ENCODE data around the gene FNBP1. TPM values are rescaled to one million over a fixed set of nuclear protein-coding genes. Genes with fewer than 3 reads are reported as not detected.

FNBP1 gene
- total and polyA plus RNA-seq, 2 of the 13 experiments (the other 11 are each of a cell fraction or from before 2014, with no cell fraction given) = 5.4 to 19.5 TPM

- H3K4me1 ChIP-seq (ENCODE audit: insufficient read depth, low read length) = 0 out of 2 replicates have a peak, but pooled peaks cover 6% of the 10 kb centered on the region
- H3K36me3 ChIP-seq (replicated peaks in 1 of 2; ENCODE audit: control insufficient read depth in 1 of 2, insufficient read depth in 2 of 2, low read length in 2 of 2) = 0 out of 5 replicates have a peak, but pooled peaks cover 0 to 3% of the 10 kb centered on the region in 2 experiments
- TF ChIP-seq IKZF5 (CRISPR knock-in tag; IDR thresholded peaks at IDR 0.05) (no peak), ZNF788 (CRISPR knock-in tag; IDR thresholded peaks at IDR 0.05; ENCODE audit: borderline replicate concordance) (no peak), SAP130 (CRISPR knock-in tag; IDR thresholded peaks at IDR 0.05; ENCODE audit: low read depth) (no peak), ZNF614 (CRISPR knock-in tag; IDR thresholded peaks at IDR 0.05; ENCODE audit: borderline replicate concordance) (no peak), ZBTB40 (IDR thresholded peaks at IDR 0.05) (no peak), ZBTB40 (CRISPR knock-in tag; IDR thresholded peaks at IDR 0.05) (no peak), NR3C1 (CRISPR knock-in tag; IDR thresholded peaks at IDR 0.05) (no peak), SP4 (CRISPR knock-in tag; IDR thresholded peaks at IDR 0.05) (no peak), IRX3 (CRISPR knock-in tag; IDR thresholded peaks at IDR 0.05; ENCODE audit: borderline replicate concordance, low read depth) (no peak)
- no peak overlapping the region for H3K9ac ChIP-seq (ENCODE audit: insufficient read depth, low read depth, low read length)
- intact Hi-C loops (cut with micrococcal nuclease; ENCODE audit: unreplicated experiment) (no loop called here), in situ Hi-C loops (cut with HindIII; ENCODE audit: extremely low pct_ligation_motif_present, low pct_unique_long_range_greater_than_20kb) (no loop called here)
- H3K4me2 ChIP-seq (ENCODE audit: low read depth, low read length) = no peak overlapping the region
- no peak overlapping the region for H2AFZ ChIP-seq (ENCODE audit: low read length)
- POLR2A ChIA-PET = no interaction called here
- H3K9me3 ChIP-seq (ENCODE audit: low read length) = no peaks in the 10 kb centered on the region
- no peaks in the 10 kb centered on the region for H4K20me1 ChIP-seq (ENCODE audit: insufficient read depth, low read length)
- FAIRE-seq (no peak), DNase-seq (ENCODE audit: low spot score) (no peak), ATAC-seq (no peak)
- 97% methylated on average over 9 of the region's 9 CpGs for WGBS (ENCODE audit: low lambda C conversion rate)
- H3K79me2 ChIP-seq (ENCODE audit: insufficient read depth, low read length) = no peaks in the 10 kb centered on the region
- no peaks in the 10 kb centered on the region for H3K27me3 ChIP-seq (ENCODE audit: control insufficient read depth in 1 of 2, insufficient read depth in 2 of 2, low read length in 2 of 2)
- CTCF ChIA-PET (ENCODE audit: low intra/inter-chr PET ratio, low total read pairs) = no interaction called here
- no peak overlapping the region for H3K27ac ChIP-seq (ENCODE audit: extremely low read length, insufficient read depth, low read length)
- H3K4me3 ChIP-seq (replicated peaks in 1 of 3; ENCODE audit: insufficient read depth in 1 of 3, low read depth in 2 of 3, low read length in 3 of 3) = no peak overlapping the region
- BruUV-seq (replicated peaks) = no TSS peak
Measured at GRCh38 chr9:129909851-129910250, 133.1 kb downstream of the FNBP1 start.
